PFSK-1 (cell line): ENCODE measurements around the gene ABCC3.

ENCODE experiments used
- FOXP2 ChIP-seq: optimal IDR thresholded peaks from 2 replicates; pipeline ENCODE3; 2011; ENCODE audit warnings: borderline replicate concordance, control low read depth, inconsistent platforms; ENCODE audit not compliant: insufficient read depth; ENCODE audit errors: extremely low read length, extremely low read depth
- POLR2AphosphoS5 ChIP-seq: IDR thresholded peaks from 2 replicates; pipeline ENCODE4 v1.6.1; 2012; ENCODE audit warnings: low read depth, mild to moderate bottlenecking, control low read depth, low read length, moderate library complexity
- SIN3A ChIP-seq: IDR thresholded peaks from 2 replicates; pipeline ENCODE4 v1.6.1; 2012; ENCODE audit warnings: mild to moderate bottlenecking, low read length, moderate library complexity, borderline replicate concordance; ENCODE audit not compliant: insufficient read depth
- TAF1 ChIP-seq: IDR thresholded peaks from 2 replicates; pipeline ENCODE4 v1.6.1; 2012; ENCODE audit warnings: low read length, control low read depth, borderline replicate concordance; ENCODE audit not compliant: insufficient read depth
- TF ChIP-seq, protein P1 (sequence below), 2 experiments: IDR thresholded peaks; 2 replicates each; pipeline versions ENCODE4 v1.6.1 to v1.8.0; 2011 to 2012; ENCODE audit warnings: low read depth in 2 of 2, low read length in 2 of 2, control low read depth in 1 of 2, inconsistent platforms in 1 of 2, mild to moderate bottlenecking in 1 of 2, moderate library complexity in 1 of 2; ENCODE audit not compliant: insufficient read depth in 1 of 2

Gene ABCC3

DNA sequence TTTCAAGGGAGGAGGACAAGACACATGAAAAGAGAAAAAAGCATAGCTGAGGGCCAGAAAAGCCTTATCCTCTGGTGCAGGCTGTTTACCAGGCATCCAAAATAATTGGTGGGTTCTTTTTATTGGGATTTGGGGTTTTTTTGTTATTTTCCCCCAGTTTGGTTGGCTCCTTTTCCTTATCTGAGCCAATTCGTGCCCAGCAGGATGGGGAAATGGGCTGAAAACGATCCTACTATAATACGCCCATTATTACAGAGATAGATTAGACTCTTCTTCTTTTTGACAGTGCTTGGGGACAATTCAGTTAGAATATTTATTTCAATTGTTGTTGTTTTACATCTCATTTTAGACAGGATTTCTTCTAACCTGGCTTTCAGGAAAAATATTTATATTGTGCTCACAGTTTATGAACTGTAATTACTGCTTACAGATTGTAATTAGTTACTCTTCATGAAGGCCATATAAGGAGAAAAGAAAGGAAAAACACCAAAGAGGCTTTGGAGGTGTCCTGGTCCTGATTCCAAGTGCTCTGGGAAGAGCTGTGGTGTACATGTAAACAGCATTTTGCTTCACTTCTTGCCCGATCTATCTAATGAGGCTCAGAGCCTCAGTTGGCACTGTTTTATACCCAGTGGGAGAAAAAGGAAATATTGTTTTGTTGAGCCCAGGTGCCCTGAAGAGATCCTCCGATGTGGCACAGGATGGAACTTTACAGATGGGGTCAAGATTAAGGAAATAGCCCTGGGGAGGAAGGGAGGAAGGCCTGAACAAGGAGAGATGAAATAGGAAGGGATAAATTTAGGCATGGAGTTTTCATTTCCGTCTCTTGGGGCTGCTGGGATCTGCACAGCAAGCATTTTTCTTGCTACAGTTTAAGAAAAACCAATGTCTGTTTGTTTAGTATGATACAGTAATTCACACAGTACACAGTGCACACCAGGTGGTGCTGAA, 73.6 kb downstream of the ABCC3 start:
- TF ChIP-seq TAF1 (no peak), SIN3A (no peak), POLR2AphosphoS5 (no peak), FOXP2 (no peak)
- TF ChIP-seq, protein P1, sequence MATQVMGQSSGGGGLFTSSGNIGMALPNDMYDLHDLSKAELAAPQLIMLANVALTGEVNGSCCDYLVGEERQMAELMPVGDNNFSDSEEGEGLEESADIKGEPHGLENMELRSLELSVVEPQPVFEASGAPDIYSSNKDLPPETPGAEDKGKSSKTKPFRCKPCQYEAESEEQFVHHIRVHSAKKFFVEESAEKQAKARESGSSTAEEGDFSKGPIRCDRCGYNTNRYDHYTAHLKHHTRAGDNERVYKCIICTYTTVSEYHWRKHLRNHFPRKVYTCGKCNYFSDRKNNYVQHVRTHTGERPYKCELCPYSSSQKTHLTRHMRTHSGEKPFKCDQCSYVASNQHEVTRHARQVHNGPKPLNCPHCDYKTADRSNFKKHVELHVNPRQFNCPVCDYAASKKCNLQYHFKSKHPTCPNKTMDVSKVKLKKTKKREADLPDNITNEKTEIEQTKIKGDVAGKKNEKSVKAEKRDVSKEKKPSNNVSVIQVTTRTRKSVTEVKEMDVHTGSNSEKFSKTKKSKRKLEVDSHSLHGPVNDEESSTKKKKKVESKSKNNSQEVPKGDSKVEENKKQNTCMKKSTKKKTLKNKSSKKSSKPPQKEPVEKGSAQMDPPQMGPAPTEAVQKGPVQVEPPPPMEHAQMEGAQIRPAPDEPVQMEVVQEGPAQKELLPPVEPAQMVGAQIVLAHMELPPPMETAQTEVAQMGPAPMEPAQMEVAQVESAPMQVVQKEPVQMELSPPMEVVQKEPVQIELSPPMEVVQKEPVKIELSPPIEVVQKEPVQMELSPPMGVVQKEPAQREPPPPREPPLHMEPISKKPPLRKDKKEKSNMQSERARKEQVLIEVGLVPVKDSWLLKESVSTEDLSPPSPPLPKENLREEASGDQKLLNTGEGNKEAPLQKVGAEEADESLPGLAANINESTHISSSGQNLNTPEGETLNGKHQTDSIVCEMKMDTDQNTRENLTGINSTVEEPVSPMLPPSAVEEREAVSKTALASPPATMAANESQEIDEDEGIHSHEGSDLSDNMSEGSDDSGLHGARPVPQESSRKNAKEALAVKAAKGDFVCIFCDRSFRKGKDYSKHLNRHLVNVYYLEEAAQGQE (IDR thresholded peaks at IDR 0.05; ENCODE audit: insufficient read depth in 1 of 2, low read depth in 2 of 2, low read length in 2 of 2): no peak

DNA sequence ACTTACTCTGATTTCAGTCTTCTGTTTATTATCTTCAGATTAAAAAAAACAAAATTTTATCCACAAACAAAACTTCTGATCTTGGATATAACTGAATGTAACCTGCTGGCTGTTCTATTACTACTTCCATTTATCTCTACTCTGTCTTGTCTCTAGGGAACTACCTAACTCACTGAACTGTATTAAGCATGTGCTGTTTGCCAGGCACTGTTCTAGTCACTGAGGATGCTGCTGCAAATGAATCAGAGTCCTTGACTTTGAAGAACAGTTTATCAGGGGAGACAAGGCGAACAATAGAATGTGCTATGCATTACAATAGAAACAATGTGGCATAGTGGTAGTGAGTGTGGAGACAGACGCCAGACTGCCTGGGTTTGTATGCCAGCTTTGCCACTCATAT, 75.3 kb downstream of the ABCC3 start:
- TF ChIP-seq SIN3A: no peak

DNA sequence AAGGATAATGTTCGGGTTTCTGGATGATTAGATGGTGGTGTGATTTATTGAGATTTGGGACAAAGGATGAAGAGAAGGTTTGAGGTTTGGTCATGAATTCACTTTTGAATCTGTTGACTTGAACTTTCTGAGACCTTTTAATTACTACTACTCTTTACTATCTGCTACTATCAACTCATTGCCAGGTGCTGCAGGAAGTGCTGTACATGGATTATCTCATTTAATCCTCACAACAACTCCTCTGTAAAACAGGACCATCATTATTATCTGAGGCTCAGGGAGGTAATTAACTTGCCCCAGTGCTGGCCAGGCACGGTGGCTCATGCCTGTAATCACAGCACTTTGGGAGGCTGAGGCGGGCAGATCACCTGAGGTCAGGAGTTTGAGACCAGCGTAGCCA, 76.0 kb downstream of the ABCC3 start:
- no peak for TF ChIP-seq SIN3A
- no peak for TF ChIP-seq POLR2AphosphoS5
- no peak for TF ChIP-seq TAF1
- no peak for TF ChIP-seq FOXP2
- TF ChIP-seq, protein P1 (IDR thresholded peaks at IDR 0.05; ENCODE audit: insufficient read depth in 1 of 2, low read depth in 2 of 2, low read length in 2 of 2): no peak

DNA sequence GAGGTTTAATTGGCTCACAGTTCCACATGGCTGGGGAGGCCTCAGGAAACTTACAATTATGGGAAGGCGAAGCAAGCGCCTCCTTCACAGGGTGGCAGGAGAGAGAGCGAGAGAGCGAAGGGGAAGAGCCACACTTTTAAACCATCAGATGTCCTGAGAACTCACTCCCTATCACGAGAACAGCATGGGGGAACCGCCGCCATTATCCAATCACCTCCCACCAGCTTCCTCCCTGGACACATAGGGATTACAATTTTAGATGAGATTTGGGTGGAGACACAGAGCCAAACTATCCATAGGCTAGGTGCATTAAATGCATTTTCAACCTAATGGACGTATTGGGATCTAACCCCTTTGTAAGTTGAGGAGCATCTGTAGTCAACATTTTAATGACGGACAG, 78.0 kb downstream of the ABCC3 start:
- TF ChIP-seq, protein P1 (IDR thresholded peaks at IDR 0.05; ENCODE audit: insufficient read depth in 1 of 2, low read depth in 2 of 2, low read length in 2 of 2): no peak
- TF ChIP-seq POLR2AphosphoS5 (no peak), TAF1 (no peak), FOXP2 (no peak), SIN3A (no peak)

DNA sequence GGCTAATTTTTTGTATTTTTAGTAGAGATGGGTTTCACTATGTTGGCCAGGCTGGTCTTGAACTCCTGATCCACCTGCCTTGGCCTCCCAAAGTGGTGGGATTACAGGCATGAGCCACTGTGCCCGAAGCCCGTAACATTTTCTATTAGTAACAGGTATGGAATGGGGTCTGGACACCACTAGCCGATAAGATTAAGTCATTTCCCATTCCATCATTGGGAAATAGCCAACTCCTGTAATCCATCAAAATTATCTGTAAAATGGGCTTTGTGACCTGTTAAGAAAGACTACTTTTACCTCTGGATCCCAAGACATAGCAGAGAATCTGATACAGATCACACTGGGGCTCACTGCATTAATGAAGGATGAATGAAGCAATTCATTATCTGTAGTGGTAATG, 80.8 kb downstream of the ABCC3 start:
- no peak for TF ChIP-seq FOXP2
- TF ChIP-seq, protein P1 (IDR thresholded peaks at IDR 0.05; ENCODE audit: insufficient read depth in 1 of 2, low read depth in 2 of 2, low read length in 2 of 2): no peak
- no peak for TF ChIP-seq TAF1
- TF ChIP-seq SIN3A: no peak
- TF ChIP-seq POLR2AphosphoS5: no peak
